Spinal cord (tissue), 10 donors: Measurements from ENCODE around the gene SUPT3H. TPM values are rescaled to one million over a fixed set of nuclear protein-coding genes. Genes with fewer than 3 reads are reported as not detected.
A peak's percentile ranks its signal among the peaks of the same experiment; 100 is the strongest.

ENCODE experiments used
- DNase-seq, 6 donors: peaks; one replicate each; pipeline versions ENCODE4 v3.0.0 to v3.0.0-alpha.2; 2013 to 2015; ENCODE audit warnings: low spot score in 6 of 6, low read depth in 4 of 6
- H3K27ac ChIP-seq: one replicate; pipeline ENCODE4 v1.5.1; 2013; ENCODE audit warnings: low read depth, low read length, control low read depth
- H3K27me3 ChIP-seq: one replicate; pipeline ENCODE4 v1.6.1; 2013; ENCODE audit warnings: low read length; ENCODE audit not compliant: control insufficient read depth, insufficient read depth
- H3K36me3 ChIP-seq: one replicate; pipeline ENCODE4 v1.6.1; 2013; ENCODE audit warnings: low read length; ENCODE audit not compliant: control insufficient read depth, insufficient read depth
- H3K4me1 ChIP-seq: one replicate; pipeline ENCODE4 v1.6.1; 2013; ENCODE audit warnings: low read length; ENCODE audit not compliant: control insufficient read depth, insufficient read depth
- H3K4me3 ChIP-seq: one replicate; pipeline ENCODE4 v1.5.1; 2013; ENCODE audit warnings: low read depth, low read length, control low read depth
- H3K9me3 ChIP-seq: one replicate; pipeline ENCODE4 v1.6.1; 2013; ENCODE audit warnings: low read length; ENCODE audit not compliant: control insufficient read depth, insufficient read depth
- WGBS: methylation state at CpG from one replicate; pipeline ENCODE4 v1.1.5; 2013; ENCODE audit warnings: missing lambda C conversion rate; ENCODE audit not compliant: insufficient coverage; 5-methylcytosine and 5-hydroxymethylcytosine counted together
- polyA plus RNA-seq, 2 donors: library from polyadenylated mRNA; unstranded; fragments of 120-200 nt; gene quantifications; one replicate each; pipeline ENCODE4 v1.2.1, GENCODE V29; 2013; ENCODE audit not compliant: insufficient read length in 2 of 2
- total RNA-seq, 2 donors: library from RNA; depleted of rRNA in 1 of 2; stranded (reverse); fragments of 120-200 nt in 1 of 2; fragments of >200 nt in 1 of 2; gene quantifications; one replicate each; pipeline versions ENCODE4 v1.2.3 to v1.2.4, GENCODE V29; 2013 to 2014
- donor health status: healthy.

Gene SUPT3H
- total and polyA plus RNA-seq, 4 donors: 12.2 to 27.7 (median 18.2) TPM

DNA sequence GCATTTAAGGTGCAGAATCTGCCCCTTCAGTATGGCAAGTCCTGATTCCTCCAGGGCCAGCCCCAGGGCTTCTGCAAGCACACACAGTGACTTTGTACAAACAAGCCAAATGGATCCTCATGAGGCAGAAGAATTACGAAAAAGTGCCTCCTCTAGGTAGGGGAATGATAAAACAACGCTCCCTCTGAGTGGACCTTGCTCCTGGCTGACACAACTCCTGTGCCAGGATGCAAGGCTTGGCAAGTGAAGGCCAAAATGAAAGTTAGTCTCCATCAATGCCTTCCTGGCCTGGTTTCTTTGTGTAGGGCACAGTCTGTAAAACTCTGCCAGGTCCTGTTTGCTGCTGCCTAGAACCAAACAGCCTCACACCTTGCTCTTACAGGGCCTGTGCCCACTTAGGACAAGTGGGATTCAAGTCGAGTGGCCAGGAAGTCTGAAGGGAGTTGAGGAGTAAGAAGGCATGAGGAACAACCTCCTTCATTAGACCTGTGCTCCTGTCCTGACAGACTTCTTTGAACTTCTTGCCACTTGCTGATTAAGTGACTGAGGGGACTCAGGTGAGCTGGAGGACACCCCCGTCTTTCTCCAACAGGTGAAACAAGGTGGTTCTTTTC, 573.1 kb downstream of the SUPT3H start:
- Histone ChIP-seq H3K27me3 (no peaks in the 10 kb centered on the region), H3K4me1 (no peaks in the 10 kb centered on the region), H3K9me3 (no peaks in the 10 kb centered on the region), H3K27ac (no peak overlapping the region), H3K4me3 (no peak overlapping the region), H3K36me3 (no peaks in the 10 kb centered on the region)
- WGBS: 100% methylated on average over 3 of the region's 4 CpGs
- no peak for DNase-seq

DNA sequence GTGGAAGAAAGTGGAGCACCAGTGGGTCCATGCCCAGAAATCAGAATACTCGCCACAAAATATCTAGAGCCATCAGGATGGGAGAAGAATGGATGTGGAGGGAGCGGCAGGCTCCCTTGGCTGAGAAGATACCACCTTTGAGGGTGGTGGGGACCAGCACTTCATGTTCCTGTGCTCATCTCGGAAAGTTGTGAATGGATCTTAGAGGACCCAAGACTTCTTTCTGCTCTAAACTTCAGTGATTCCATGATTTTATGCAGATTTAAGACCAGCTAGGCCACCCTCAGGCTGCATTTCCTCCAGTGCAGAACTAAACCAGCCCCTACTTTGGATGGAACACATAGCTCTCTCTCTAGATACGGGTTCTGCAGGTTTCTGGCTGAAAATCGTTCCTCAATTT, 573.7 kb downstream of the SUPT3H start:
- no peaks in the 10 kb centered on the region for H3K36me3 ChIP-seq
- H3K4me1 ChIP-seq: no peaks in the 10 kb centered on the region
- no peak for DNase-seq
- 93% methylated on average over 4 of the region's 5 CpGs for WGBS
- no peak overlapping the region for H3K4me3 ChIP-seq
- H3K27ac ChIP-seq: no peak overlapping the region
- H3K27me3 ChIP-seq: no peaks in the 10 kb centered on the region
- H3K9me3 ChIP-seq: no peaks in the 10 kb centered on the region

DNA sequence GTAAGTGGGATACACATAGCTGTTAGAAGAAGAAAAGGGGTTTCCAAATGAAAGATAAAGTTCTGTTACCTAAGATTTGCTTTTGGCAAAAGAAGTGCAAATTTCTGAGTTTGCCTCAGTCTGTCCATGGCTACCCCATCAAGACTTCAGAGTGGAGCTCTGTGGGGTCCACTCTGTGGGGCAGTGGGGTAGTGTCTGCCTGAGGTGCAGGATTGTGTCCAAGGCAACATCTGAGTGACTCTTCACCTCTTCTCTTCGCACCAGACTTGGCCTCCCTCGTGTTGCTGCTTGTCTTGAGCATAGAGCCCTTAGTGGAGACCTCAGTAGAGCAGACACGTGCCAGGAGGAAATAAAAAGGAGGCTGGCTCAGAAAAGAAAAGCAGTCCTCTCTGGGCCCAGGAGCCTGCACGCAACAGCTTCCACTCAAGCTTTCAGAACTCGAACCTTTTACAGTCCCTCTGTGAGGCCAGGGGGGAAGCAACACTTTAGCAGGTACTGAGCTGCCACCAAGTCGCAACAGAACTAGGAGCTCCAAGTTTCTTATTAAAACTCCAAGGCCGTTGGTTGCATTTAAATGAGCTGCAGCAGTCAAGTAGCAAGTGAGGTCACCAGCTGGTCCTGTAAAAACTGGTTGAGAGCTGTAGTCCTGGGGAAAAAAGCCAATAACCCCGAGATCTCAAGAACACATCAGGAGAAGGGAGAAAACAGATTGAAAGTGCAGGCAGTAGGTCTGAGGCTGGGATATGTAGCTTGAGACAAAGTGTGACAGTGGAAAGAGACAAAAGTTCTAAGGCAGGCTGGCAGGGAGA, 576.7 kb downstream of the SUPT3H start:
- Histone ChIP-seq H3K4me3 (no peak overlapping the region), H3K36me3 (no peaks in the 10 kb centered on the region), H3K27ac (no peak overlapping the region), H3K27me3 (no peaks in the 10 kb centered on the region), H3K4me1 (no peaks in the 10 kb centered on the region), H3K9me3 (no peaks in the 10 kb centered on the region)
- peak in 1 of 6 donors; percentile 51 for DNase-seq
- WGBS: 65% methylated on average over 8 of the region's 8 CpGs

DNA sequence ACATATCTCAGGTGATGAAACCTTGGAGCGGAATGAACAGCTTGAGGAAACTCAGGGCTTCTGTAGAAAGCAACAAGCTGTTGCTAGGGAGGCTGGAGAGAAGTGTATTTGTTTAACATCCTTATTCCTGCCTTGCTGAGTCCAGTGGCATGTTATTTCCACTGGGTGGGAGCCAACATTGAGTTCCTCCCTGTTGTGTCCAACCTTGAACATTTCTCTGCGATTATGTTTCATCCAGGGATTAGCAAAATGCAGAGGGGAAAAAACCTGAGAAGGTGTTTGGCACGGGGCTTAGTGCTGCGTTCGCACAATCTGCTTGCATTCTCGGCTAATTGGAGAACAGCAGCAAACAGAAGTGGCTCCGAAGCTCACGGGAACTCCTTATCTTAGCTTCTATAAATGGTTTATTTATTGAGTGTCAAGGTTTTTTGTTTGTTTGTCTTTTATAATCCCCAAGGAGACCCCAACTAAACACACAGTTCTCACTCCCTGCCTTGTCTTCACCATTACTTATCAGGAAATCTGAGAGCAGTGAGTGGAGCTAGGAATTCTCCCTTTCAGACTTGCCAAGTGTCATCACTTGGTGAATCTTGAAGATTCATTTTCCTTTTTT, 577.5 kb downstream of the SUPT3H start:
- no peaks in the 10 kb centered on the region for H3K4me1 ChIP-seq
- 43% methylated on average over 5 of the region's 8 CpGs for WGBS
- H3K36me3 ChIP-seq: no peaks in the 10 kb centered on the region
- H3K27me3 ChIP-seq: no peaks in the 10 kb centered on the region
- H3K9me3 ChIP-seq: peaks cover 3% of the 10 kb centered on the region
- peak; percentile 10 to 72 (median 24) for DNase-seq
- H3K27ac ChIP-seq: no peak overlapping the region
- H3K4me3 ChIP-seq: no peak overlapping the region

DNA sequence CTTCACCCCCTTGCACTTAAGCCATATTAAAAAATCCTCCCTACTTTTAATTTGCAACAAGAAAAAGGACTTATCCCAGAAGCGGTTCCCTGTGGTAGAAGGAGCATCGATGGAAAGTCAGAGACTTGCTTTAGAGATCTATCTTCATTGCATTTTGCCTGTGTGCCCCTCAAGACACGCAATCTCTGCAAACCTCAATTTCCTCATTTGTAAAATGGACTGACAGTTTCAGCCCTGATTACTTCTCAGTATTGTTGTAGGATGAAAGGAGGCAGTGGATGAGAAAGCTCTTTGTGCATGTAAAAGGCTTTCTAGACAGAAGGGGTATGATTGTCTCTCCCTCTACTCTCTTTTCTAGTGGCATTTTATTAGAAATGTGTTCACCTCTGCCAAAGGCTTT, 580.0 kb downstream of the SUPT3H start:
- Histone ChIP-seq H3K4me1 (no peaks in the 10 kb centered on the region), H3K27me3 (no peaks in the 10 kb centered on the region), H3K4me3 (no peak overlapping the region), H3K27ac (no peak overlapping the region), H3K36me3 (no peaks in the 10 kb centered on the region), H3K9me3 (peaks cover 3% of the 10 kb centered on the region)
- no peak for DNase-seq
- 83% methylated on average over 2 of the region's 3 CpGs for WGBS

DNA sequence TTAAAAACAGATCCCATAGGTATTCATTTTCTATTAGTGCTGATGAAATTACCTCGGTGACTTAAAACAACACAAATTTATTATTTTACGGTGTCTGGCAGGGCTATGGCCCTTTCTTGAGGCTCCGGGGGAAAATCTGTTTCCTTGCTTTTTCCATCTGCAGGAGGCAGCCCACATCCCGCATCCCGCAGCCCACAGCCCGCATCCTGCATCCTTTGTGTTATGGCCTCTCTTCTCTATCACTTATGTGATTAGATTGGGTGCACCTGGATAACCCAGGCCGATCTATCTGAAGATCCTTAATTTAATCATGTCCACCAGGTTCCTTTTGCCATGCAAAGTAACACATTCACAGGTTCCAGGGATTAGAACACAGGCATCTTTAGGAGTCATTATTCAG, 582.4 kb downstream of the SUPT3H start:
- Histone ChIP-seq H3K27me3 (no peaks in the 10 kb centered on the region), H3K4me3 (no peak overlapping the region), H3K27ac (no peak overlapping the region), H3K36me3 (no peaks in the 10 kb centered on the region), H3K9me3 (peaks cover 3% of the 10 kb centered on the region), H3K4me1 (no peaks in the 10 kb centered on the region)
- no peak for DNase-seq
- 89% methylated on average over 5 of the region's 7 CpGs for WGBS

DNA sequence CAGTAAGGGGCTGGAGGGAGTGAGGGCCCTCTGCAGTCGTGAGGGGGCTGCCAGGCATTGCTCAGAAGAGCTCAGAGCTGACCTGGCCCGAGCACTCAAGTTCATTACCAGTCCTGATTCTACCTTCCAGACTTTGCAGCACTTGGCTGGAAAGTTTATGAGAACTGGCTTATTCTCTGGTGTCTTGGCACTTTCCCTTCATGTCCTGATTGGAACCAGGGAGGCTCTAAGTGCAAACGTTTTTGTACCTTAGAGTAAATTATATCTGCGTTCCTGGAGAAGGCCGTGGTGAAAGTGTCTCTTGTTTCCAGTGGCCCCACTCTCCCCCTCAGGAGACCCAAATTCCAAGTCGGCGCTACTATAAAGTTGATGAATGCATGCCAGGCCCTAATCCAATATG, 587.9 kb downstream of the SUPT3H start:
- H3K36me3 ChIP-seq: no peaks in the 10 kb centered on the region
- no peaks in the 10 kb centered on the region for H3K9me3 ChIP-seq
- H3K27me3 ChIP-seq: no peaks in the 10 kb centered on the region
- no peaks in the 10 kb centered on the region for H3K4me1 ChIP-seq
- no peak overlapping the region for H3K27ac ChIP-seq
- DNase-seq: peak in 1 of 6 donors; percentile 49
- WGBS: 53% methylated on average over 6 of the region's 7 CpGs
- H3K4me3 ChIP-seq: no peak overlapping the region

DNA sequence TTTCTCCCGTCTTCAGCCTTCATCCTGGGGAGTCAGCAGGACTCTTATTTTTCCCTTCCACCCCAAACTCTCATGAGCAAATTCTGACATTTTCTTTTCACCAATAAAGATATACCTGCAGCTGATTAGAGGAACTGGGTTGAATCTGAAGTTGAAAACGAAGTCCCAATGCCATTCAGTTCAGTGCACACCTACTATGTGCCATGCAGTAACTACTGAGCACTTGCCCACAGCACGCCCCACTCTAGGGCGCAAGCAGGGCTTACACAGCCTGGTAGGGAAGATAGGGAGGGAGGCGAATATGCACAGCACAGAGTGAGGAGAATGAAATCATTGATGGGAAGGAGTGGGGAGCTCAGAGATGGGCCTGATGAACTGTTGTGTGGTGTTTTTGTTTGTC, 588.7 kb downstream of the SUPT3H start:
- H3K4me3 ChIP-seq: no peak overlapping the region
- 75% methylated on average over 3 of the region's 5 CpGs for WGBS
- DNase-seq: no peak
- H3K27ac ChIP-seq: no peak overlapping the region
- no peaks in the 10 kb centered on the region for H3K4me1 ChIP-seq
- peaks cover 2% of the 10 kb centered on the region for H3K9me3 ChIP-seq
- H3K36me3 ChIP-seq: no peaks in the 10 kb centered on the region
- H3K27me3 ChIP-seq: no peaks in the 10 kb centered on the region

DNA sequence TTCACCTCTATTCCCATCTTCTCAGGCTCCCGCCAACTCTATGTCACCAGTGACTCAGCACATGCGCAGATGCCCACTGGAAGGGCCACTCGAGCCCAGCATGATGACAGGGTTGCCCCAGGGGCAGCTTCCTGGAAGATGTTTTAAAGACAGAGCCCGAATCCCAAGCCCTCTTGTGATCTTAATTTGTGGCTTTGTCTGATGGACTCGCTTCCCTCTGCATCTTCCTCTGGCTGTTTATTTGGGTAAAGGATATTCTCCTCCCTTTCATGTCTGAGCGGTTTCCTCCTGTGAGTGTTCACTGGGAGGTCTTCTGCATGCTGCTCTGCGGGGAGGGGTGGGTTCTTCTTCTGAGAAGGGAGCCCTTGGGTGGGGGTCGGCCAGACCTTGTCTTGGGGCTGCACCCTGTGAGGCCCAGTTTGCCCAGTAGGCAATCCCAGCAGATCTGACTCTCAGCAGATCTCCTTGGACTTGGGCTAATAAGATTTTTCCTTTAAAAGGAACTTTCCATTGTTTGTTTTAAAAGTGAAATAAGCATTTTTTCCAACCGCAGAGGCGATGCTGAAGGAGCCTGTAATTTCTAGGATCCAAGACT, 589.2 kb downstream of the SUPT3H start:
- Histone ChIP-seq H3K27me3 (no peaks in the 10 kb centered on the region), H3K27ac (no peak overlapping the region), H3K9me3 (peaks cover 5% of the 10 kb centered on the region)

More for the DNA sequence above, 589.2 kb downstream of the SUPT3H start:
- WGBS: 91% methylated on average over 5 of the region's 10 CpGs
- DNase-seq: no peak
- H3K36me3 ChIP-seq: no peaks in the 10 kb centered on the region
- H3K4me3 ChIP-seq: no peak overlapping the region
- no peaks in the 10 kb centered on the region for H3K4me1 ChIP-seq
